Calu3 (cell line): ENCODE data around the gene KCNJ12. TPM values are rescaled to one million over a fixed set of nuclear protein-coding genes. Genes with fewer than 3 reads are reported as not detected.

Source experiments
- BruUV-seq: library from RNA; stranded (reverse); fragments of 400-500 nt; replicated peaks from 2 replicates; lab custom pipeline; 2021; lab: Mats Ljungman, UMichigan
- CTCF ChIA-PET: fragments of 300-600 bp; sonication (Branson Sonifier 250); formaldehyde crosslinking; loops from one replicate; lab custom pipeline; 2022; ENCODE audit warnings: antibody characterized with exemption; lab: Charles Lee
- DNase-seq: peaks from one replicate; pipeline ENCODE4 v3.0.0; 2022
- H3K27ac Mint-ChIP-seq: one replicate; pipeline ENCODE4 v1.8.0; 2022; ENCODE audit warnings: mixed read lengths; ENCODE audit not compliant: unreplicated experiment
- H3K27me3 Mint-ChIP-seq: one replicate; pipeline ENCODE4 v1.8.0; 2022; ENCODE audit warnings: mixed read lengths; ENCODE audit not compliant: unreplicated experiment
- H3K36me3 Mint-ChIP-seq: one replicate; pipeline ENCODE4 v1.8.0; 2022; ENCODE audit warnings: mild to moderate bottlenecking, moderate library complexity, mixed read lengths; ENCODE audit not compliant: insufficient read depth, unreplicated experiment
- H3K4me1 Mint-ChIP-seq: one replicate; pipeline ENCODE4 v1.8.0; 2022; ENCODE audit warnings: mild to moderate bottlenecking, low read depth, mixed read lengths; ENCODE audit not compliant: unreplicated experiment
- H3K4me3 Mint-ChIP-seq: one replicate; pipeline ENCODE4 v1.8.0; 2022; ENCODE audit warnings: mild to moderate bottlenecking, low read depth, moderate library complexity, mixed read lengths; ENCODE audit not compliant: unreplicated experiment
- H3K9me3 Mint-ChIP-seq: one replicate; pipeline ENCODE4 v1.8.0; 2022; ENCODE audit warnings: low read depth, mixed read lengths; ENCODE audit not compliant: unreplicated experiment
- intact Hi-C: fragments of 100-400 bp; cut with micrococcal nuclease; formaldehyde crosslinking; loops from one replicate; pipeline ENCODE4 v1.10.0; 2022; ENCODE audit not compliant: unreplicated experiment
- total RNA-seq: library from RNA; stranded (reverse); gene quantifications from 2 replicates; pipeline ENCODE4 v1.2.3, GENCODE V29; 2022
- TF ChIP-seq, protein P1 (sequence below): fragments of 200-600 bp; IDR thresholded peaks from one replicate; pipeline ENCODE4 v1.8.0; 2022; ENCODE audit warnings: antibody characterized with exemption; ENCODE audit not compliant: unreplicated experiment

Gene KCNJ12
- total RNA-seq, 1 experiment from 2014 or later = not detected

DNA sequence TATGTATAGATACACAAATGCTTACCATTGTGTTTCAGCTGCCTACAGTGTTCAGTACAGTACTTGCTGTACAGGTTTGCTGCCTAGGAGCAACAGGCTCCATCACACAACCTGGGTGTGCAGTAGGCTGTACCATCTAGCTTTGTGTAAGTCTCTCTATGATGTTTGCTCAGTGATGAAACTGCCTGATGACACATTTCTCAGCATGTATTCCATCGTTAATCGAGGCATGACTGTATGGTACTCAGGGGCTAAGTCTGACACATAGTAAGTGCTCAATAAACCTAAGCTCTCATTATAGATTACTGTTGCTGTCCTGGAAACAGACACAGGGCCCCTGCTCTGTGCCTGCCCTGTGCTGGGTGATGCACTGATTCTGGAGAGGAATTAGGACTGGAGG is 18.1 kb downstream of the KCNJ12 start:
- no peak for DNase-seq
- CTCF ChIA-PET = no interaction called here
- no peak overlapping the region for H3K4me3 Mint-ChIP-seq

DNA sequence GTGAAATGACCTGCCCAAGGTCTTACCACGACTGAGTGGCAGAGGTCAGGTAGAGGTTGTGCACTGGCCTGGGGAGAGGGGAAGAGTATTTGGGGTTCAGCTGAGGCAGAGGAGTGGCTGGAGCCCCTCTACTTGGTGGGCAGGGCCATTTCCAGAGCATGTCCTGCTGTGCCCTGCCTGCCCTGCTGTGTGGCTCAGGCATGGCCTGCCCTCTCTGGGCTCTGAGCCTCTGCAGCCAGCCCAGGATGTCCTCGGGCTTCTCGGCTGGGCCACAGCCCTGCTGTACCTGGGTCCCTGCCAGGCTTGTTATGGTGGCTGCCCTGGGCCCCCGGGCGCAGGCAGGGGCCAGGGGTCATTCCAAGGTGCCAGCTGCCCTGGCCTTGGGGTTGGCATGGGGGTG is 19.6 kb downstream of the KCNJ12 start:
- Mint-ChIP-seq H3K9me3 (no peaks in the 10 kb centered on the region), H3K4me1 (no peaks in the 10 kb centered on the region), H3K27me3 (peaks cover 22% of the 10 kb centered on the region), H3K4me3 (no peak overlapping the region), H3K36me3 (no peaks in the 10 kb centered on the region), H3K27ac (no peak overlapping the region)
- intact Hi-C loops = no loop called here
- CTCF ChIA-PET = no interaction called here
- DNase-seq = no peak
- BruUV-seq = no TSS peak
- TF ChIP-seq, protein P1, sequence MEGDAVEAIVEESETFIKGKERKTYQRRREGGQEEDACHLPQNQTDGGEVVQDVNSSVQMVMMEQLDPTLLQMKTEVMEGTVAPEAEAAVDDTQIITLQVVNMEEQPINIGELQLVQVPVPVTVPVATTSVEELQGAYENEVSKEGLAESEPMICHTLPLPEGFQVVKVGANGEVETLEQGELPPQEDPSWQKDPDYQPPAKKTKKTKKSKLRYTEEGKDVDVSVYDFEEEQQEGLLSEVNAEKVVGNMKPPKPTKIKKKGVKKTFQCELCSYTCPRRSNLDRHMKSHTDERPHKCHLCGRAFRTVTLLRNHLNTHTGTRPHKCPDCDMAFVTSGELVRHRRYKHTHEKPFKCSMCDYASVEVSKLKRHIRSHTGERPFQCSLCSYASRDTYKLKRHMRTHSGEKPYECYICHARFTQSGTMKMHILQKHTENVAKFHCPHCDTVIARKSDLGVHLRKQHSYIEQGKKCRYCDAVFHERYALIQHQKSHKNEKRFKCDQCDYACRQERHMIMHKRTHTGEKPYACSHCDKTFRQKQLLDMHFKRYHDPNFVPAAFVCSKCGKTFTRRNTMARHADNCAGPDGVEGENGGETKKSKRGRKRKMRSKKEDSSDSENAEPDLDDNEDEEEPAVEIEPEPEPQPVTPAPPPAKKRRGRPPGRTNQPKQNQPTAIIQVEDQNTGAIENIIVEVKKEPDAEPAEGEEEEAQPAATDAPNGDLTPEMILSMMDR = no peak

More for the DNA sequence above, 18.1 kb downstream of the KCNJ12 start:
- peaks cover 37% of the 10 kb centered on the region for H3K27me3 Mint-ChIP-seq
- H3K36me3 Mint-ChIP-seq = no peaks in the 10 kb centered on the region
- TF ChIP-seq, protein P1 = no peak
- no peaks in the 10 kb centered on the region for H3K4me1 Mint-ChIP-seq
- intact Hi-C loops = no loop called here
- BruUV-seq = no TSS peak
- H3K27ac Mint-ChIP-seq = no peak overlapping the region
- no peaks in the 10 kb centered on the region for H3K9me3 Mint-ChIP-seq

DNA sequence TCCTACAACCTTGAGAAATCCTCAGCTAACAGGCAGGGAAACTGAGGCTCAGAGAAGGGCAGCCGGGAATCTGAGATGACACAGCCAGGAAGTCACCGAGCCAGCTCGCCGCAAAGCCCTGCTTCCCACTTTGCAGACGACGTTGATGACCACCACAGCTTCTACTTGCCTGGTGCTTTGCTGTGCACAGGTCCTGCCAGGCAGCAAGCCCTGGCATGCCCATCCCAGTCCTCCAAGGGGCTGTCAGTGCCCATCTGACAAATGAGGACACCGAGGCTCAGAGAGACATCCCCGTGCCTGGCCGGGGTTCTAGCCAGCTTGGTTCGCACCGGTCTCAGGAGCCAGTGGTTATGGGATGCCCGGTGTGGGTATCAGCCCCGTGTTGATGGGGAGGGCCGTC is 20.1 kb downstream of the KCNJ12 start:
- no peak for DNase-seq
- intact Hi-C loops = no loop called here
- Mint-ChIP-seq H3K9me3 (no peaks in the 10 kb centered on the region), H3K36me3 (no peaks in the 10 kb centered on the region), H3K4me1 (no peaks in the 10 kb centered on the region), H3K27ac (no peak overlapping the region), H3K27me3 (peaks cover 18% of the 10 kb centered on the region), H3K4me3 (no peak overlapping the region)
- BruUV-seq = no TSS peak
- CTCF ChIA-PET = no interaction called here
- TF ChIP-seq, protein P1 = no peak

DNA sequence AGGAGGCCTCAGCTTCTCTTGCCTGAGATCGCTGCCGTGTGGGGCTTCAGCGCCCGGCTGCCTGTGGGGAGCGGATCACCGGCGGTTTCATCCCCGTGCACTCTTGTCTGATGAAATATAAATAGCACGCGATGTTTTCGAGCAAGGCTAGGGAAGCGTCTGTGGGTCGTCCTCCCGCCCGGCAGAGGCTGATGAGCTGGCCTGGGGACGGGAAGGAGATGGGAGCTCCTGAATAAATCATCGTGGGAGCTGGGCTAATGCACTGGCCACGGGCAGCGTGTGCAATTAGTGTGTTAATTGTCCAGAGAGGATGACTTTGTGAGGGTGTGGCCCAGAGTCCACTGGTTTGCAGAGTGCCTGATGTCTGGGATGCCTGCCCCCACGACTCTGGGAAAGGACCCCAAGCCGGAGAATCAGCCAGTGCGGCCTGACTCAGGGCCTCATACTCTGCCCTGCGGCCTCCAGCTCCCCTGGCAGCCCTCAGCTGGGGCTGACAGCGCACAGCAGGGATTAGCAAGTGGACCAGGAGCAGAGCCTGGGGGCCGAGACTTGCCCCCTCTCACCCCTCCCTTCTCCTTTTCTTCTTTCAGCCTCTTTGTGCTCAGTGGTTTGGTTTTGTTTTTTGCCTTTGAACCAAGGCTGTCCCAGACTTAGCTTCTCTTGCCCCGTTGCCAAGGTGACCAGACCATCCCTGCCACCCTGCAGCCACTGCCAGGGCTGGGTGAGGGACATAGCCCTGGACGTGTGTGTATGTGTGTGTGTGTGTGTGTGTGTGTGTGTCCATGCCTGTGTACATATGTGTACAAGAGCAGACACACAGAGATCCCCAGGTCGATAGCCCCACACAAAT is 21.4 kb downstream of the KCNJ12 start:
- BruUV-seq = no TSS peak
- no peaks in the 10 kb centered on the region for H3K36me3 Mint-ChIP-seq
- H3K9me3 Mint-ChIP-seq = peaks cover 4% of the 10 kb centered on the region
- H3K27ac Mint-ChIP-seq = no peak overlapping the region
- intact Hi-C loops = no loop called here
- DNase-seq = no peak
- TF ChIP-seq, protein P1 = no peak
- peaks cover 13% of the 10 kb centered on the region for H3K27me3 Mint-ChIP-seq
- CTCF ChIA-PET = interaction anchor here (0.6 kb wide), 1 partner anchor 128 kb away, joined by 3 read pairs; no protein-coding TSS in a partner anchor
- no peak overlapping the region for H3K4me3 Mint-ChIP-seq
- no peaks in the 10 kb centered on the region for H3K4me1 Mint-ChIP-seq
